DOHH2 (cell line): Measurements from ENCODE around the gene IQCB1.

Experiments used
- EZH2phosphoT487 ChIP-seq: fragments of 200-600 bp; sonication (generic); IDR thresholded peaks from 2 replicates; pipeline ENCODE4 v1.6.1; 2017; ENCODE audit warnings: borderline replicate concordance, mild to moderate bottlenecking, antibody characterized with exemption, low read length, moderate library complexity, mixed read lengths
- TF ChIP-seq, protein P1 (sequence below): fragments of 200-600 bp; sonication (generic); IDR thresholded peaks from one replicate; pipeline ENCODE4 v1.5.1; 2014; ENCODE audit warnings: antibody characterized with exemption, mild to moderate bottlenecking, low read depth, low read length; ENCODE audit not compliant: poor library complexity, severe bottlenecking

GRCh38 chr3:121822973-121823372 is 11.9 kb downstream of the IQCB1 start:
- TF ChIP-seq, protein P1, sequence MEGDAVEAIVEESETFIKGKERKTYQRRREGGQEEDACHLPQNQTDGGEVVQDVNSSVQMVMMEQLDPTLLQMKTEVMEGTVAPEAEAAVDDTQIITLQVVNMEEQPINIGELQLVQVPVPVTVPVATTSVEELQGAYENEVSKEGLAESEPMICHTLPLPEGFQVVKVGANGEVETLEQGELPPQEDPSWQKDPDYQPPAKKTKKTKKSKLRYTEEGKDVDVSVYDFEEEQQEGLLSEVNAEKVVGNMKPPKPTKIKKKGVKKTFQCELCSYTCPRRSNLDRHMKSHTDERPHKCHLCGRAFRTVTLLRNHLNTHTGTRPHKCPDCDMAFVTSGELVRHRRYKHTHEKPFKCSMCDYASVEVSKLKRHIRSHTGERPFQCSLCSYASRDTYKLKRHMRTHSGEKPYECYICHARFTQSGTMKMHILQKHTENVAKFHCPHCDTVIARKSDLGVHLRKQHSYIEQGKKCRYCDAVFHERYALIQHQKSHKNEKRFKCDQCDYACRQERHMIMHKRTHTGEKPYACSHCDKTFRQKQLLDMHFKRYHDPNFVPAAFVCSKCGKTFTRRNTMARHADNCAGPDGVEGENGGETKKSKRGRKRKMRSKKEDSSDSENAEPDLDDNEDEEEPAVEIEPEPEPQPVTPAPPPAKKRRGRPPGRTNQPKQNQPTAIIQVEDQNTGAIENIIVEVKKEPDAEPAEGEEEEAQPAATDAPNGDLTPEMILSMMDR: no peak
- TF ChIP-seq EZH2phosphoT487: no peak
